Endodermal cell (in vitro differentiated cells): ENCODE results near the gene RAD23A. TPM values are rescaled to one million over a fixed set of nuclear protein-coding genes. Genes with fewer than 3 reads are reported as not detected.

ENCODE experiments used
- DNase-seq: peaks from one replicate; pipeline ENCODE4 v3.0.0-alpha.2; 2017
- H3K27ac ChIP-seq: 2 replicates; pipeline ENCODE4 v1.5.1; 2013; ENCODE audit warnings: mild to moderate bottlenecking, low read depth, low read length, moderate library complexity
- H3K27me3 ChIP-seq: 2 replicates; pipeline ENCODE4 v1.6.1; 2013; ENCODE audit warnings: mild to moderate bottlenecking, low read length, moderate library complexity; ENCODE audit not compliant: insufficient read depth, control insufficient read depth, poor library complexity, severe bottlenecking
- H3K36me3 ChIP-seq: 2 replicates; pipeline ENCODE4 v1.7.0; 2013; ENCODE audit warnings: mild to moderate bottlenecking, low read length, moderate library complexity; ENCODE audit not compliant: control insufficient read depth, insufficient read depth
- H3K4me1 ChIP-seq: one replicate; pipeline ENCODE4 v1.7.0; 2013; ENCODE audit warnings: low read length; ENCODE audit not compliant: control insufficient read depth, insufficient read depth
- H3K4me3 ChIP-seq: 2 replicates; pipeline ENCODE4 v1.5.1; 2013; ENCODE audit warnings: mild to moderate bottlenecking, low read length, moderate library complexity
- H3K9ac ChIP-seq: 2 replicates; pipeline ENCODE4 v1.6.1; 2013; ENCODE audit warnings: mild to moderate bottlenecking, low read length, moderate library complexity; ENCODE audit not compliant: poor library complexity, severe bottlenecking; ENCODE audit errors: extremely low read depth
- H3K9me3 ChIP-seq: 2 replicates; pipeline ENCODE4 v1.6.1; 2013; ENCODE audit warnings: mild to moderate bottlenecking, low read length, moderate library complexity; ENCODE audit not compliant: control insufficient read depth
- H3K27ac Mint-ChIP-seq: 2 replicates; pipeline ENCODE4 v1.8.0; 2020; ENCODE audit warnings: mixed read lengths
- H3K27me3 Mint-ChIP-seq: 2 replicates; pipeline ENCODE4 v1.8.0; 2021; ENCODE audit warnings: mild to moderate bottlenecking, mixed read lengths; ENCODE audit not compliant: insufficient read depth
- H3K36me3 Mint-ChIP-seq: 2 replicates; pipeline ENCODE4 v1.8.0; 2020; ENCODE audit warnings: low read depth, mixed read lengths
- H3K4me1 Mint-ChIP-seq: 2 replicates; pipeline ENCODE4 v1.8.0; 2020; ENCODE audit warnings: mixed read lengths
- H3K4me3 Mint-ChIP-seq: 2 replicates; pipeline ENCODE4 v1.8.0; 2020; ENCODE audit warnings: mild to moderate bottlenecking, moderate library complexity, mixed read lengths
- H3K9me3 Mint-ChIP-seq: 2 replicates; pipeline ENCODE4 v1.8.0; 2020; ENCODE audit warnings: mild to moderate bottlenecking, mixed read lengths
- WGBS, 2 experiments: methylation state at CpG; one replicate each; pipeline versions ENCODE4 v1.1.5 to v1.1.7; 2013; ENCODE audit warnings: missing lambda C conversion rate in 2 of 2, mixed read lengths in 1 of 2; ENCODE audit not compliant: insufficient coverage in 1 of 2, insufficient read length in 1 of 2; 5-methylcytosine and 5-hydroxymethylcytosine counted together
- total RNA-seq, 2 donors: library from RNA; stranded (reverse); fragmentation: NEBNext Ultra II Directional in 1 of 2; extraction: Animal tissue kit (Norgen Biotek cat#: 25700) in 1 of 2; gene quantifications; 2 replicates in 1 of 2; 3 replicates in 1 of 2; pipeline ENCODE4 v1.2.1, GENCODE V29; 2021
- TF ChIP-seq, protein P1 (sequence below): fragments of 200-600 bp; sonication (generic); conservative IDR thresholded peaks from 2 replicates; pipeline ENCODE4 v1.5.0; 2021; ENCODE audit warnings: antibody characterized with exemption, mild to moderate bottlenecking

Gene RAD23A
- total RNA-seq, 2 donors from 2014 or later: 75.5 to 117 TPM

GRCh38 chr19:12991296-12991695 is 45.6 kb downstream of the RAD23A start:
- TF ChIP-seq, protein P1, sequence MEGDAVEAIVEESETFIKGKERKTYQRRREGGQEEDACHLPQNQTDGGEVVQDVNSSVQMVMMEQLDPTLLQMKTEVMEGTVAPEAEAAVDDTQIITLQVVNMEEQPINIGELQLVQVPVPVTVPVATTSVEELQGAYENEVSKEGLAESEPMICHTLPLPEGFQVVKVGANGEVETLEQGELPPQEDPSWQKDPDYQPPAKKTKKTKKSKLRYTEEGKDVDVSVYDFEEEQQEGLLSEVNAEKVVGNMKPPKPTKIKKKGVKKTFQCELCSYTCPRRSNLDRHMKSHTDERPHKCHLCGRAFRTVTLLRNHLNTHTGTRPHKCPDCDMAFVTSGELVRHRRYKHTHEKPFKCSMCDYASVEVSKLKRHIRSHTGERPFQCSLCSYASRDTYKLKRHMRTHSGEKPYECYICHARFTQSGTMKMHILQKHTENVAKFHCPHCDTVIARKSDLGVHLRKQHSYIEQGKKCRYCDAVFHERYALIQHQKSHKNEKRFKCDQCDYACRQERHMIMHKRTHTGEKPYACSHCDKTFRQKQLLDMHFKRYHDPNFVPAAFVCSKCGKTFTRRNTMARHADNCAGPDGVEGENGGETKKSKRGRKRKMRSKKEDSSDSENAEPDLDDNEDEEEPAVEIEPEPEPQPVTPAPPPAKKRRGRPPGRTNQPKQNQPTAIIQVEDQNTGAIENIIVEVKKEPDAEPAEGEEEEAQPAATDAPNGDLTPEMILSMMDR: no peak
- Mint-ChIP-seq H3K4me3 (no peak overlapping the region), H3K9me3 (no peaks in the 10 kb centered on the region), H3K27me3 (peaks cover 57% of the 10 kb centered on the region), H3K4me1 (no peaks in the 10 kb centered on the region), H3K36me3 (no peaks in the 10 kb centered on the region), H3K27ac (no peak overlapping the region)
- H3K27ac ChIP-seq: no peak overlapping the region
- H3K27me3 ChIP-seq: peaks cover 85% of the 10 kb centered on the region
- no peaks in the 10 kb centered on the region for H3K9me3 ChIP-seq
- no peaks in the 10 kb centered on the region for H3K4me1 ChIP-seq
- no peaks in the 10 kb centered on the region for H3K36me3 ChIP-seq
- no peak for DNase-seq
- no peak overlapping the region for H3K9ac ChIP-seq
- 90 to 100% methylated on average over 4 to 5 of the region's 5 CpGs for WGBS, 2 experiments
- H3K4me3 ChIP-seq: no peak overlapping the region

DNA sequence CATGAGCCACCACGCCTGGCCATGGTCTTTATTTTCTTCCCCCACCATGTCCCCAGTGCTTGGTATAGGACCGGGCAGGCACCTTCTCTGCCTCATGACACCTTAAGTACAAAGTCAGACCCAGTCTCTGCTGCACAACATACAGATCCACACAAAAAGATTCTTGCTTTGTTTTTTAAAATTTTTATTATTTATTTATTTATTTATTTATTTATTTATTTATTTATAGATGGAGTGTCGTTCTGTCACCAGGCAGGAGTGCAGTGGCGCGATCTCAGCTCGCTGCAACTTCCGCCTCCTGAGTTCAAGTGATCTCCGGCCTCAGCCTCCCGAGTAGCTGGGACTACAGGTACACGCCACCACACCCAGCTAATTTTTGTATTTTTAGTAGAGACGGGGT is 47.1 kb downstream of the RAD23A start:
- no peak for DNase-seq
- Mint-ChIP-seq H3K4me1 (no peaks in the 10 kb centered on the region), H3K4me3 (no peak overlapping the region), H3K9me3 (no peaks in the 10 kb centered on the region), H3K27ac (no peak overlapping the region), H3K36me3 (no peaks in the 10 kb centered on the region), H3K27me3 (peaks cover 70% of the 10 kb centered on the region)
- no peak overlapping the region for H3K4me3 ChIP-seq
- TF ChIP-seq, protein P1: no peak
- no peak overlapping the region for H3K9ac ChIP-seq
- no peak overlapping the region for H3K27ac ChIP-seq
- WGBS, 2 experiments: 77 to 94% methylated on average over 10 to 11 of the region's 11 CpGs
- no peaks in the 10 kb centered on the region for H3K36me3 ChIP-seq
- no peaks in the 10 kb centered on the region for H3K4me1 ChIP-seq
- H3K9me3 ChIP-seq: no peaks in the 10 kb centered on the region
- H3K27me3 ChIP-seq: peaks cover 85% of the 10 kb centered on the region

- TF ChIP-seq, protein P1: no peak
- no peaks in the 10 kb centered on the region for H3K9me3 ChIP-seq
- H3K27ac Mint-ChIP-seq: no peak overlapping the region
- peaks cover 78% of the 10 kb centered on the region for H3K27me3 Mint-ChIP-seq
- no peak overlapping the region for H3K4me3 ChIP-seq
- H3K27me3 ChIP-seq: peaks cover 86% of the 10 kb centered on the region
- H3K4me1 ChIP-seq: no peaks in the 10 kb centered on the region
- H3K9me3 Mint-ChIP-seq: no peaks in the 10 kb centered on the region
- no peak for DNase-seq
- no peaks in the 10 kb centered on the region for H3K36me3 ChIP-seq
- H3K27ac ChIP-seq: no peak overlapping the region
- no peaks in the 10 kb centered on the region for H3K36me3 Mint-ChIP-seq
- H3K4me1 Mint-ChIP-seq: no peaks in the 10 kb centered on the region
- H3K4me3 Mint-ChIP-seq: no peak overlapping the region
- H3K9ac ChIP-seq: no peak overlapping the region
- WGBS, 2 experiments: 65 to 82% methylated on average over 3 to 7 of the region's 7 CpGs
Measured at GRCh38 chr19:12993562-12993961, 47.9 kb downstream of the RAD23A start.
